Measurements from ENCODE around the gene BRICD5. TPM values are rescaled to one million over a fixed set of nuclear protein-coding genes. Genes with fewer than 3 reads are reported as not detected.

Gene BRICD5
- total and polyA plus RNA-seq, 7 experiments from 2014 or later: 0.22 to 44.3 (median 14.3) TPM; not detected in 1

DNA sequence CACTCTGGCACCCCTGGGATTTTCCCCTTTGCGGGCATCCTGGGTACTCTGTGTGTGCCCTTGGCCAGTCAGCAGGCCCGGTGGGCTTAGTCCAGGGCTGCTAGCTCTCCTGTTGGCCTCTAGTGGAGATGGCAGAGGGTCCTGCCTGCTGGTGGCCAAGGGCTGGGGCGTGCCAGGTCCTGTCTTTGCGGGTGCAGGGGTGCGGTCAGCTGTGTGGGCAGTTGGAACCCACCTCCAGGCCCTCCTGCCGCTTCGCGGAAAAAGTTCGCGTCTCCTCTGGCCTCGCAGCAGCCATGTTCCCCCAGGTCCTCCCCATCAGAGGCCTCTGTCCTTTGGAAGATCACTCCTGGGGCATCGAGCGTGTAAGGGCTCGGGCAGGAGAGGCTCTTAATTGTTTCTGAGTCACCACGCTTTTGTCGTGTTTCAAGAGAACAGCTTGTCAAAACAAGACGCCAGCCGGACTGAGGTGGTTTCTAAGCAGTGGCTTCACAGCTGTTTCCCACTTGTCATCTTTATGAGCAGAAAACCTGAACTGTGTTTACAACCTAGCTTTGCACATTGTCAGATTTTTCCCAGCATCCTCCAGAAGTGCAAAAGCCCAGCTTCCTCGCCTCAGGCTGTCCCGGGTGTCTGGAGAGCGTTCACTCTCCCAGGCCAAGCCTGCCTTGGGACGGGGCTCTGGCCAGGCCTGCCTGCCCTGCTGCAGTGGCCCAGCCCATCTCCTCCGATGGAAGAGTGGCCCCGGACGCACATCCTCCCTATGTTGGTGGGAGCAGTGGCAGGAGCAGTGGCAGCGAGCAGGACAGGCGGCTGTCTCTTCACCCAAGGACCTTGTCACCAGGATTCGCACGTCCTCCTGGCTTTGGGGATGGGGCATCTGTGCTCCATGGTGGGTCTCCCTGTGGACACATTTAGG lies 20.6 kb upstream of the BRICD5 start:
- ChIA-PET POLR2A (interaction anchor here (1.3 kb wide), 1 partner anchor 19 kb away, joined by 4 read pairs; no protein-coding TSS in a partner anchor), CTCF (interaction anchor here (0.6 to 0.8 kb wide), 2 partner anchors 16 to 35 kb away, joined by 3 read pairs; no protein-coding TSS in a partner anchor)
- no peaks in the 10 kb centered on the region for H3K9me3 Mint-ChIP-seq
- H3K27me3 Mint-ChIP-seq: no peaks in the 10 kb centered on the region
- Histone ChIP-seq H3K4me1 (ENCODE audit: control insufficient read depth in 2 of 2, insufficient read depth in 2 of 2, low read length in 2 of 2) (no peaks in the 10 kb centered on the region), H3K27ac (ENCODE audit: low read depth, low read length) (no peak overlapping the region), H3K27me3 (ENCODE audit: control insufficient read depth in 2 of 2, insufficient read depth in 2 of 2, low read length in 2 of 2) (no peaks in the 10 kb centered on the region), H3K9me3 (ENCODE audit: control insufficient read depth in 2 of 3, low read length in 3 of 3) (no peaks in the 10 kb centered on the region), H3K36me3 (ENCODE audit: control insufficient read depth in 2 of 3, insufficient read depth in 3 of 3, low read length in 3 of 3) (peaks cover 0 to 90% (median 15%) of the 10 kb centered on the region in 3 experiments), H3K4me3 (ENCODE audit: low read length) (no peak overlapping the region)
- no peak overlapping the region for H3K4me3 Mint-ChIP-seq
- H3K36me3 Mint-ChIP-seq: peaks cover 0 to 33% (median 7%) of the 10 kb centered on the region in 5 donors
- intact Hi-C loops (cut with micrococcal nuclease): no loop called here
- peaks cover 0 to 14% (median 4%) of the 10 kb centered on the region in 7 donors for H3K4me1 Mint-ChIP-seq
- H3K27ac Mint-ChIP-seq: no peak overlapping the region
- ATAC-seq: no peak
- DNase-seq: no peak

DNA sequence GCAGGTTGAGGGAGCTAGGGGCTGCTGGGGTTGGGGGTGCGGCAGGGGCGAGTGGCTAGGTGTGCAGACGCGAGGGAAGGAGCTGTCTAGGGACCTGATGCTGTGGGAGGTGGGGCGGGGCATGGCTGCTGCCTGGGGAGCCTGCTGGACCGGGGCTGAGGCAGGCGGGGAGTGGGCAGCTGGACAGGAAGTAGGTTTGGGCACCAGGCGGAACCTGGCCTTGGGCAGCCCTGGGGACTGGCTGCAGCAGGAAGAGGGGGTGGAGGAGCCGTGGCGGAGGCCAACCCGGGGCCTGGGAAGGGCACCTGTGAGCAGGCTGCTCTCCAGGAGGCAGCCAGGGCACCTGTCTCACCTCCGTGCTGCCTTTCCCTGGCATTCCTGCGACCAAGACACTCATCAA lies 19.7 kb upstream of the BRICD5 start:
- Mint-ChIP-seq H3K27ac (no peak overlapping the region), H3K4me1 (peaks cover 0 to 17% (median 9%) of the 10 kb centered on the region in 7 donors), H3K4me3 (no peak overlapping the region), H3K9me3 (no peaks in the 10 kb centered on the region), H3K27me3 (no peaks in the 10 kb centered on the region), H3K36me3 (peaks cover 0 to 28% (median 5%) of the 10 kb centered on the region in 5 donors)
- H3K36me3 ChIP-seq (ENCODE audit: control insufficient read depth in 2 of 3, insufficient read depth in 3 of 3, low read length in 3 of 3): peaks cover 0 to 87% (median 15%) of the 10 kb centered on the region in 3 experiments
- H3K27ac ChIP-seq (ENCODE audit: low read depth, low read length): no peak overlapping the region
- POLR2A ChIA-PET: interaction anchor here (1.3 kb wide), 1 partner anchor 20 kb away, joined by 4 read pairs; no protein-coding TSS in a partner anchor
- CTCF ChIA-PET: interaction anchor here (0.6 kb wide), 1 partner anchor 34 kb away, joined by 3 read pairs; no protein-coding TSS in a partner anchor
- intact Hi-C loops (cut with micrococcal nuclease): no loop called here
- H3K27me3 ChIP-seq (ENCODE audit: control insufficient read depth in 2 of 2, insufficient read depth in 2 of 2, low read length in 2 of 2): no peaks in the 10 kb centered on the region
- H3K9me3 ChIP-seq (ENCODE audit: control insufficient read depth in 2 of 3, low read length in 3 of 3): no peaks in the 10 kb centered on the region
- no peaks in the 10 kb centered on the region for H3K4me1 ChIP-seq (ENCODE audit: control insufficient read depth in 2 of 2, insufficient read depth in 2 of 2, low read length in 2 of 2)
- no peak for ATAC-seq
- H3K4me3 ChIP-seq (ENCODE audit: low read length): no peak overlapping the region
- DNase-seq: no peak

DNA sequence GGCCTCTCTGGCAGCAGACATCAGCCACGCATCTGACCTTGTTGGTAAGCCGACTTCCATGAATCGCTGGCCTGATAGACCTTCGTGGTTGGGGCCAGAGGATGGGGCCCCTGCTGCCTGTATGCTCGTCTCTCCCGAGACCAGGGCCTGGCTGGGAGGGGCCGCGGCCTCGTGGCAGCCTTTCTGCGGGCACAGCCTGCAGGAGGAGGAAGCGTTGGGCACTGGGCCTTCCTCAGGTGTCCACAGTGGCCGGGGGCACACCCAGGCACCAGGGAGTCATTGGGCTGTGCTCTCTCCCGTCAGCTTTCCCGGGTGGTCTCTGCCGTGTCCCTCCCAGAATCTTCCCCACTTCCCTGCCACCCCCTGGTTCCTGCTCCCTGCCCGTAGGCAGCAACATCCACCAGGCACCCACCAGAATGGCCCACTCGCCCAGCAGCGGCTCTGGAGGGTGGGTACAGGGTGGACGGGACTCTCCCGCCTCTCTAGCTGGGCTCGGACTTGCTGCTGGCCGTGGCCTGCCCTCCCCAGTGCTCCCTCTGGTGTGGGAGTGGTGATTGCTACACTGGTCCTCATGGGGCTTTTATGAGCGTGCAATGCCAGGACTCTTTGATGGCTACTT lies 19.1 kb upstream of the BRICD5 start:
- ChIA-PET CTCF (no interaction called here), POLR2A (no interaction called here)
- peak overlapping the region in 1 of 9 donors; percentile 41 for H3K27ac Mint-ChIP-seq
- H3K27me3 Mint-ChIP-seq: no peaks in the 10 kb centered on the region
- H3K9me3 ChIP-seq (ENCODE audit: control insufficient read depth in 2 of 3, low read length in 3 of 3): no peaks in the 10 kb centered on the region
- peaks cover under 1 to 2% of the 10 kb centered on the region in 2 donors for H3K4me1 ChIP-seq (ENCODE audit: control insufficient read depth in 2 of 2, insufficient read depth in 2 of 2, low read length in 2 of 2)
- no peak overlapping the region for H3K27ac ChIP-seq (ENCODE audit: low read depth, low read length)
- no peak overlapping the region for H3K4me3 ChIP-seq (ENCODE audit: low read length)
- H3K27me3 ChIP-seq (ENCODE audit: control insufficient read depth in 2 of 2, insufficient read depth in 2 of 2, low read length in 2 of 2): no peaks in the 10 kb centered on the region
- peaks cover 0 to 17% (median 12%) of the 10 kb centered on the region in 7 donors for H3K4me1 Mint-ChIP-seq
- peaks cover 0 to 26% (median 3%) of the 10 kb centered on the region in 5 donors for H3K36me3 Mint-ChIP-seq
- DNase-seq (no peak), ATAC-seq (no peak)
- H3K4me3 Mint-ChIP-seq: no peak overlapping the region
- intact Hi-C loops (cut with micrococcal nuclease): loop anchor here (10.0 kb wide), 2 partner anchors 235 to 285 kb away; partner anchors contain the start of gene ATP6V0C (in 1 of the 2)
- H3K36me3 ChIP-seq (ENCODE audit: control insufficient read depth in 2 of 3, insufficient read depth in 3 of 3, low read length in 3 of 3): peaks cover 0 to 81% (median 15%) of the 10 kb centered on the region in 3 experiments
- H3K9me3 Mint-ChIP-seq: no peaks in the 10 kb centered on the region

GRCh38 chr16:2229091-2229490 lies 18.4 kb upstream of the BRICD5 start:
- peaks cover 7 to 8% of the 10 kb centered on the region in 2 donors for H3K4me1 ChIP-seq (ENCODE audit: control insufficient read depth in 2 of 2, insufficient read depth in 2 of 2, low read length in 2 of 2)
- Mint-ChIP-seq H3K27me3 (no peaks in the 10 kb centered on the region), H3K4me3 (no peak overlapping the region), H3K9me3 (no peaks in the 10 kb centered on the region), H3K36me3 (peaks cover 0 to 23% (median 3%) of the 10 kb centered on the region in 5 donors), H3K27ac (no peak overlapping the region), H3K4me1 (peaks cover 0 to 24% (median 19%) of the 10 kb centered on the region in 7 donors)
- ATAC-seq (no peak), DNase-seq (no peak)
- no peaks in the 10 kb centered on the region for H3K27me3 ChIP-seq (ENCODE audit: control insufficient read depth in 2 of 2, insufficient read depth in 2 of 2, low read length in 2 of 2)
- no peak overlapping the region for H3K4me3 ChIP-seq (ENCODE audit: low read length)
- no peak overlapping the region for H3K27ac ChIP-seq (ENCODE audit: low read depth, low read length)
- ChIA-PET POLR2A (no interaction called here), CTCF (no interaction called here)
- no peaks in the 10 kb centered on the region for H3K9me3 ChIP-seq (ENCODE audit: control insufficient read depth in 2 of 3, low read length in 3 of 3)
- intact Hi-C loops (cut with micrococcal nuclease): loop anchor here (10.0 kb wide), 2 partner anchors 234 to 286 kb away; partner anchors contain the start of gene ATP6V0C (in 1 of the 2)
- peaks cover 0 to 75% (median 15%) of the 10 kb centered on the region in 3 experiments for H3K36me3 ChIP-seq (ENCODE audit: control insufficient read depth in 2 of 3, insufficient read depth in 3 of 3, low read length in 3 of 3)

- H3K27me3 ChIP-seq (ENCODE audit: control insufficient read depth in 2 of 2, insufficient read depth in 2 of 2, low read length in 2 of 2): no peaks in the 10 kb centered on the region
- no peak overlapping the region for H3K27ac ChIP-seq (ENCODE audit: low read depth, low read length)
- intact Hi-C loops (cut with micrococcal nuclease): loop anchor here (10.0 kb wide), 2 partner anchors 233 to 287 kb away; partner anchors contain the start of gene ATP6V0C (in 1 of the 2)
- CTCF ChIA-PET: no interaction called here
- H3K27me3 Mint-ChIP-seq: peaks cover 0 to 1% (median 0%) of the 10 kb centered on the region in 5 donors
- H3K36me3 Mint-ChIP-seq: peaks cover 0 to 18% (median 0%) of the 10 kb centered on the region in 5 donors
- H3K4me3 Mint-ChIP-seq: no peak overlapping the region
- POLR2A ChIA-PET: no interaction called here
- H3K4me1 Mint-ChIP-seq: peaks cover 0 to 24% (median 19%) of the 10 kb centered on the region in 7 donors
- DNase-seq (no peak), ATAC-seq (no peak)
- no peaks in the 10 kb centered on the region for H3K9me3 ChIP-seq (ENCODE audit: control insufficient read depth in 2 of 3, low read length in 3 of 3)
- H3K27ac Mint-ChIP-seq: no peak overlapping the region
- peaks cover 7 to 9% of the 10 kb centered on the region in 2 donors for H3K4me1 ChIP-seq (ENCODE audit: control insufficient read depth in 2 of 2, insufficient read depth in 2 of 2, low read length in 2 of 2)
- no peak overlapping the region for H3K4me3 ChIP-seq (ENCODE audit: low read length)
- no peaks in the 10 kb centered on the region for H3K9me3 Mint-ChIP-seq
- H3K36me3 ChIP-seq (ENCODE audit: control insufficient read depth in 2 of 3, insufficient read depth in 3 of 3, low read length in 3 of 3): peaks cover 0 to 73% (median 15%) of the 10 kb centered on the region in 3 experiments
Measured at GRCh38 chr16:2228161-2228824, 17.6 kb upstream of the BRICD5 start.

DNA sequence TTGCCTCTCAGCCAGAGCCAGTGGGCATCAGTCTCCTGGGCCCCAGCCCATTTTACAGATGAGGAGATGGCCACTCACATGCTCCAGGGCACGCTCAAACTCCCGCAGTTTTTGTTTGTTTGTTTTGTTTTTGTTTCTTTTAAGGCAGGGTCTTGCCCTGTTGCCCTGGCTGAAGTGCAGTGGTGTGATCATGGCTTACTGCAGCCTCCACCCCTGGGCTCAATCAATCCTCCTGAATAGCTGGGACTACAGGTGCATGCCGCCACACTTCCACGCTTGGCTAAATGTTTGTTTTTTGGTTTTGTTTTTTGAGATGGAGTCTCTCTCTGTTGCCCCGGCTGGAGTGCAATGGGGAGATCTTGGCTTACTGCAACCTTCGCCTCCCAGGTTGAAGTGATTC lies 16.3 kb upstream of the BRICD5 start:
- H3K4me3 ChIP-seq (ENCODE audit: low read length): no peak overlapping the region
- peaks cover 0 to 13% (median 0%) of the 10 kb centered on the region in 5 donors for H3K36me3 Mint-ChIP-seq
- no peaks in the 10 kb centered on the region for H3K27me3 ChIP-seq (ENCODE audit: control insufficient read depth in 2 of 2, insufficient read depth in 2 of 2, low read length in 2 of 2)
- no peak for DNase-seq
- H3K4me3 Mint-ChIP-seq: peak overlapping the region in 2 of 10 donors; percentile 21 to 25
- CTCF ChIA-PET: no interaction called here
- H3K4me1 ChIP-seq (ENCODE audit: control insufficient read depth in 2 of 2, insufficient read depth in 2 of 2, low read length in 2 of 2): peaks cover 7 to 9% of the 10 kb centered on the region in 2 donors
- no peaks in the 10 kb centered on the region for H3K9me3 ChIP-seq (ENCODE audit: control insufficient read depth in 2 of 3, low read length in 3 of 3)
- peaks cover 0 to 3% (median 0%) of the 10 kb centered on the region in 5 donors for H3K27me3 Mint-ChIP-seq
- peaks cover 0 to 59% (median 15%) of the 10 kb centered on the region in 3 experiments for H3K36me3 ChIP-seq (ENCODE audit: control insufficient read depth in 2 of 3, insufficient read depth in 3 of 3, low read length in 3 of 3)
- no peaks in the 10 kb centered on the region for H3K9me3 Mint-ChIP-seq
- peaks cover 0 to 25% (median 19%) of the 10 kb centered on the region in 7 donors for H3K4me1 Mint-ChIP-seq
- no peak for ATAC-seq
- POLR2A ChIA-PET: interaction anchor here (0.6 to 1.6 kb wide), 4 partner anchors 11 to 495 kb away, joined by 3 to 5 read pairs (median 4); partner anchors contain the start of genes ECI1 and PGP
- intact Hi-C loops (cut with micrococcal nuclease): loop anchor here (10.0 kb wide), 2 partner anchors 232 to 288 kb away; partner anchors contain the start of gene ATP6V0C (in 1 of the 2)
- no peak overlapping the region for H3K27ac Mint-ChIP-seq
- H3K27ac ChIP-seq (ENCODE audit: low read depth, low read length): no peak overlapping the region
